GOT3 (cell line): ENCODE data around the gene MAP7D1.
A peak's percentile ranks its signal among the peaks of the same experiment; 100 is the strongest.
"Not testable (repeated sequence)": the region's sequence is repeated elsewhere in the genome, so short reads cannot be mapped to it uniquely, and the experiment has no call there.

Source experiments
- DNase-seq: peaks from one replicate; lab custom pipeline; 2025; ENCODE audit warnings: mixed read lengths; lab: John Stamatoyannopoulos, UW

The MAP7D1 gene

GRCh38 chr1:36203554-36204346 lies 47.8 kb downstream of the MAP7D1 start:
- no peak for DNase-seq

GRCh38 chr1:36204347-36204909 lies 48.5 kb downstream of the MAP7D1 start:
- no peak for DNase-seq

- no peak for DNase-seq
Observed at GRCh38 chr1:36206323-36206858, 50.4 kb downstream of the MAP7D1 start.

GRCh38 chr1:36207339-36207738 lies 51.4 kb downstream of the MAP7D1 start:
- no peak for DNase-seq

GRCh38 chr1:36208978-36209703 lies 53.2 kb downstream of the MAP7D1 start:
- DNase-seq: no peak

- no peak for DNase-seq
Observed at GRCh38 chr1:36211307-36211706, 55.3 kb downstream of the MAP7D1 start.

- DNase-seq: no peak
Observed at GRCh38 chr1:36211841-36212240, 55.9 kb downstream of the MAP7D1 start.

- DNase-seq: no peak
Observed at GRCh38 chr1:36212782-36213181, 56.8 kb downstream of the MAP7D1 start.

- no peak for DNase-seq
Observed at GRCh38 chr1:36217670-36218069, 61.7 kb downstream of the MAP7D1 start.

GRCh38 chr1:36221901-36222300 lies 65.9 kb downstream of the MAP7D1 start:
- not testable (repeated sequence) for DNase-seq

GRCh38 chr1:36222481-36223380 lies 66.8 kb downstream of the MAP7D1 start:
- DNase-seq: no peak

GRCh38 chr1:36223381-36223995 lies 67.5 kb downstream of the MAP7D1 start:
- no peak for DNase-seq

- peak; percentile 99 for DNase-seq
Observed at GRCh38 chr1:36223996-36224536, 68.1 kb downstream of the MAP7D1 start, which contains the start of gene THRAP3. THRAP3 (plus strand) TSS chr1:36224443; CDS start chr1:36282564, 58,121 bp downstream.

GRCh38 chr1:36224537-36225282 lies 68.8 kb downstream of the MAP7D1 start:
- DNase-seq: peak; percentile 61

- no peak for DNase-seq
Observed at GRCh38 chr1:36225283-36225899, 69.4 kb downstream of the MAP7D1 start.

- not testable (repeated sequence) for DNase-seq
Observed at GRCh38 chr1:36230279-36230678, 74.3 kb downstream of the MAP7D1 start.
